Stimulated activated CD4-positive, alpha-beta T cell treated with anti-CD3 and anti-CD28 coated beads, TNF-alpha, amount 100 ng/mL, for 4 hours (primary cell): ENCODE data around the gene ANAPC1.
"Not testable (repeated sequence)": the region's sequence is repeated elsewhere in the genome, so short reads cannot be mapped to it uniquely, and the experiment has no call there.

Source experiments
- DNase-seq, 3 experiments: peaks; one replicate each; pipeline ENCODE4 v3.0.0-alpha.2; 2020; ENCODE audit warnings: low read depth in 3 of 3

The ANAPC1 gene

GRCh38 chr2:111905990-111906735, 22.2 kb upstream of the ANAPC1 start:
- no peak for DNase-seq

DNA sequence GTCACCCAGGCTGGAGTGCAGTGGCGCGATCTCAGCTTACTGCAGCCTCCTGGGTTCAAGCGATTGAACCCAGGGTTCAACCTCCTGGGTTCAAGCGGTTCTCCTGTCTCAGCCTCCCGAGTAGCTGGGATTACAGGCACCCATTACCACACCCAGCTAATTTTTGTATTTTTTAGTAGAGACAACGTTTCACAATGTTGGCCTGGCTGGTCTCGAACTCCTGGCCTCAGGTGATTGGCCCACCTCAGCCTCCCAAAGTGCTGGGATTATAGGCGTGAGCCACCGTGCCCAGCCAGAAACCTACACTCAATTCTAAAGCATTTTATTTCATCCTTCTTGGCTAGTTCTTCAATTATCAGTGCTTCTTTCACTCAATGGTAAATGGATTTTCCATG, 21.5 kb upstream of the ANAPC1 start:
- not testable (repeated sequence) for DNase-seq

DNA sequence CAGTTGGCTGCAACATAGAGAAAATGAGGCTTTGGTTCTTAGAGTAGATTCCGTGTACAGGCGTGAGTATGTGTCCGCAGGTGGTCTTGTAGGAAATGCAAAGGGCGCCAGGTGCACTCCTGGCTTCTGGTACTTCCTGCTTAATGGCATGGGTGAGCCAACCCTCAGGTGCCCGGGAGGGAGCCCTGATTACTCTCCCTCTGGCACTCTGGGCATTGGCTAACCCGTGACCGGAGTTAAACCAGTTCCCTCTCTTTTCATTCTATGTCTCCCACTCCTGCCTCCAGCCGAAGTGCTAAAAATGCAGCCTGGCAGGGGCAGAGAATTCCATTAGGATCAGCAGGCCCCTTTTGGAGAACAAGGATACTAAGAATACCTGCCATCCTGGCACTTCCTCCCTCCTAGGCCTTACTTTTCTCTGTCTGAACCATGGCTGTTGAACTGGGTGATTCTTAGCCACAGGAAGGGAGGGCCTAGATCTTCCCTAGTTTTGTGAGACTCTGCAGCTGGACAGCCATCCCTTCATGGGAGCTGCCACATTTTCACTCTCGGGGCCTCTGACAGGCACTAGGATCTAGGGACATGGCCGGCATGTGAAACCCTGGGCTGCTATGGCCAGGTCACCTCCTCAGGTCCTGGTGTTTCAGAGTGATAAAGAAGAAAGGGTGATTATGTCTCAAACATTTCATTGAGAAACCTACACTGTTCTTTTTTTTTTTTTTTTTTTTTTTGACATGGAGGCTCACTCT, 20.9 kb upstream of the ANAPC1 start:
- DNase-seq = no peak

DNA sequence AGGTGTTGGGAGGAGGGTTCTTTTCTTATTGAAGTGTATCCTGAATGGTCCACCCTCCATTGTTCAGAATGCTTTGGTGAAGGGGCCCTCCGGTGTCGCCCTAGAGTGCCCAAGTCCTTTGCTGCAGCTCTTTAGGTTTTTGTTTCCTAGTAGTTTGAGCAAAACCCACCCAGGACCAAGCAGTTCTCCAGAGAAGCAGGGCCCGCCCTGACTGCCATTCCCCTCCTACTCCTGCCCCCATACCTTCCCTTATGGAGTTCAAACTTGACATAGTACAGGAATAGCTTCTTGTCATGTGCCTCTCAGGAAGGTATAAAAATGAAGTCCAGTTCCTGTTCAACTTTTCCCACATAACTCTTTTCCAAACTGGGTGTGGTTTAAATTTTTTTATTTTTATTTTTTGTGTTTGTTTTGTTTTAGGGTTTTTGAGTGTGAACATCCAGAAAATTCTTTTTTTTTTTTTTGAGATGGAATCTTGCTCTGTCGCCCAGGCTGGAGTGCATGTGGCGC, 20.0 kb upstream of the ANAPC1 start:
- no peak for DNase-seq

- no peak for DNase-seq
Measured at GRCh38 chr2:111903516-111903915, 19.5 kb upstream of the ANAPC1 start.

- no peak for DNase-seq
Measured at GRCh38 chr2:111900859-111901258, 16.9 kb upstream of the ANAPC1 start.

GRCh38 chr2:111898703-111899514, 14.9 kb upstream of the ANAPC1 start:
- peak in 1 of 3 experiments; percentile 10 for DNase-seq

- peak in 2 of 3 experiments; percentile 23 to 39 for DNase-seq
Measured at GRCh38 chr2:111897924-111898702, 14.1 kb upstream of the ANAPC1 start, which contains the start of gene MERTK. Gene MERTK, plus strand, starts transcription at chr2:111898607. Its CDS starts 129 bp downstream, at chr2:111898736.

DNA sequence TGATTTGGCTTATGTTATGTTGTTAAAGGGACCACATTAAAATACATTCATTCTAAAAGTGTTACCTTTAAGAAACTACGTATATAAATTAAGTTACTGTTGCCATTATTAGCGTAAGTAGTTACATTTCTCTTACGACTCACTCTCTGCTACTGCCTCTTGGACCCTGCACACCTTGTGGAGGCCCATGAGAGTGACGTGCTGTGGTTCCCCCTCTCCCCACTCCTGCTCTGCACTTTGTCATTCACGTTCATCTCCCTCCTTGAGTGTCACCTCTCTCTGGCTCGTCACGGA, 13.6 kb upstream of the ANAPC1 start:
- DNase-seq = no peak

- no peak for DNase-seq
Measured at GRCh38 chr2:111896576-111896975, 12.6 kb upstream of the ANAPC1 start.

- no peak for DNase-seq
Measured at GRCh38 chr2:111896024-111896423, 12.0 kb upstream of the ANAPC1 start.

DNA sequence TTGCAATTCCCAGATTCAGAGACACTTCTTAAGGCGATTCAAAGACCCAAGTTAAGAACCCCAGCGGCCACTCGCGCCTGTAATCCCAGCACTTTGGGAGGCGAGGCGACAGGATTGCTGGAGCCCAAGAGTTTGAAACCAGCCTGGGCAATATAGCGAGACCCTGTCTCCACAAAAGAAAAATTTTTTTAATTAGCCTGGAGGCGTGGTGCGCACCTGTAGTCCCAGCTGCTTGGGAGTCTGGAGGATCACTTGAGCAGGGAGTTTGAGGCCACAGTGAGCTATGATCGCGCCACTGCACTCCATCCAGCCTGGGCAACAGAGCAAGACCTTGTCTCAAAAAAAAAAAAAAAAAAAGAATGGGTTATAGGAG, 585 bp upstream of the ANAPC1 start:
- no peak for DNase-seq

DNA sequence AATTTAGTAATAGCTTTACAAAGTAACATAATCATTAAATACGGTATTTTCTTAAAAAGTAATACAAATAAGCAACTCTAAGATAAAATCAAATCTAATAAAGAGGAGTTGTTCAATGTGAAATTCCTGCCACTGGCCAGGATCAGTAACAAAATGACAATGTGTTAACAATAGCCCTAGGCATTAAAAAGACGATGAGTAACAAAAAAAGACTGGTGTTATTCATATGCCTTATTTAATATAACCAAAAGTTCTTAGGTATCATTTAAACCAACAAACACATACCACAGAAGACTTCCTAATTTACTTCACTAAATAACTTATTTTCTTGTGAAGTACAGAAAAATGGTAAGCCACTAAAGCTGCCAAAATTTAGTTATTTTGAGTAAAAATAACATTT, 11.2 kb downstream of the ANAPC1 start:
- not testable (repeated sequence) for DNase-seq

- not testable (repeated sequence) for DNase-seq
Measured at GRCh38 chr2:111865124-111865523, 18.9 kb downstream of the ANAPC1 start.

DNA sequence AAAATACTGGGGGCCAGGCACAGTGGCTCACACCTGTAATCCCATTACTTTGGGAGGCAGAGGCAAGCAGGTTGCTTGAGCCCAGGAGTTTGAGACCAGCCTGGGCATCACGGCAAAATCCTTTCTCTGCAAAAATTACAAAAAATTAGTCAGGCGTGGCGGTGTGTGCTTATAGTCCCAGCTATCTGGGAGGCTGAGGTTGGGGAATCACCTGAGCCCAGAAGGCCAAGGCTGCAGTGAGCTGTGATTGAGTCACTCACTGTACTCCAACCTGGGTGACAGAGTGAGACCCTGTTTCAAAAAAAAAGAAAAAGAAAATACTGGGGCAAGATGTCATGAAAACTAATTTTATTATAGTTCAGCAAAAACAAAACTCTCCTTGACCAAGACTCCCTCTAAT, 24.0 kb downstream of the ANAPC1 start:
- DNase-seq = not testable (repeated sequence)

DNA sequence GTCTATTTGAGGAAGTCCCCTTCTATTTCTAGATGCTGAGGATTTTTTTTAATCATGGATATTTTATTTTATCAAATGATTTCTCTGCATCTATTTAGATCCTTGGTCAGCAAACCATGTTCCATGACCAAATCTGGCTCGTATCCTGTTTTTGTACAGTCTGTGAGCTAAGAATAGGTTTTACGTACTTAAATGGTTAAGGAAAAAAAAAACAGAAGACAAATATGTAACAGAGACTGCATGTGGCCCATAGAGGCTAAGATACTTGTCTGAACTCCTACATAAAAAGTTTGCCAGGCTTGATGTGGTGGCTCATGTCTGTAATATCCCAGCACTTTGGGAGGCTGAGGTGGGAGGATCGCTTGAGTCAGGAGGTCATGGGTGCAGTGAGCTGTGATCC, 31.4 kb downstream of the ANAPC1 start:
- DNase-seq = not testable (repeated sequence)

GRCh38 chr2:111850646-111851045, 33.3 kb downstream of the ANAPC1 start:
- DNase-seq = not testable (repeated sequence)

DNA sequence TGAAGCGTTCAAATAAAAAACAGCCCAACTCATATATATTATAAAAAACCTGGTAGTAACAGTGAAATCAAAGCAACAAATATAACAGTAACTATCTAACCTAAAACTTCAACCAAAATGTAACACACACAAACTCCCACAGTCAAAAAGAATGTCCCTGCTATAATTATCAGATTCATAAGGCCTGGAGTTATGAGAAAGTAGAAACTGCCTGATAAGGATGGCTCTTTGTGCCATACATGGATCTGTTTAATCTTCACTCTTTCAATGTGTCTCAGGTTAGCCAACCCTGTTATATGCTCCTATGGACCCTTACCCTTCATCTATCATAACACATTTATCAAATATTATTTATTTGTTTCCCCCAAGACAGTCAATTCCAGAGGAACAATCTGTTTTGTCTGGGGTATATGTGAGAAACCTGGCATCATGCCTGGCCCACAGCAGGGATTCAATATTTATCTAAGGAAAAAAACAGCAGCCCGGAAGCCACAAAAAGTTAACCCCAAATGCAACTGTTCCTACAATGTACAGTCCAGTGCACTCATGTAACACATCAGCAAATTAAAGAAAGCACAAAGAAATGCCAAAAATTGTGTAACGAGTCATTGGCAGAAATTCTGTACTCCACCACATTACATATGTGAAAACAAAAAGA, 44.2 kb downstream of the ANAPC1 start:
- not testable (repeated sequence) for DNase-seq

- DNase-seq = not testable (repeated sequence)
Measured at GRCh38 chr2:111838992-111839391, 45.0 kb downstream of the ANAPC1 start.

- DNase-seq = not testable (repeated sequence)
Measured at GRCh38 chr2:111834221-111834620, 49.8 kb downstream of the ANAPC1 start.

GRCh38 chr2:111830479-111830878, 53.5 kb downstream of the ANAPC1 start:
- DNase-seq = not testable (repeated sequence)
